Measurements from ENCODE around the gene PFAS.

PFAS gene

GRCh38 chr17:8310601-8311123 is 61.6 kb downstream of the PFAS start:
- no peak for DNase-seq (ENCODE audit: low spot score)

GRCh38 chr17:8311131-8311790 is 62.2 kb downstream of the PFAS start:
- DNase-seq (ENCODE audit: low spot score) = no peak

GRCh38 chr17:8312251-8312650 is 63.2 kb downstream of the PFAS start:
- DNase-seq (ENCODE audit: low spot score) = no peak

- no peak for DNase-seq (ENCODE audit: low spot score)
These were observed 63.9 kb downstream of the PFAS start for GRCh38 chr17:8312726-8313600.

- DNase-seq (ENCODE audit: low spot score) = no peak
These were observed 66.0 kb downstream of the PFAS start for GRCh38 chr17:8314797-8315763.

- no peak for DNase-seq (ENCODE audit: low spot score)
These were observed 66.7 kb downstream of the PFAS start for GRCh38 chr17:8315764-8316217.

GRCh38 chr17:8318010-8318935 is 69.2 kb downstream of the PFAS start:
- no peak for DNase-seq (ENCODE audit: low spot score)

Measured in LoVo (cell line).